ENCODE results near the gene FSTL5.

The FSTL5 gene

DNA sequence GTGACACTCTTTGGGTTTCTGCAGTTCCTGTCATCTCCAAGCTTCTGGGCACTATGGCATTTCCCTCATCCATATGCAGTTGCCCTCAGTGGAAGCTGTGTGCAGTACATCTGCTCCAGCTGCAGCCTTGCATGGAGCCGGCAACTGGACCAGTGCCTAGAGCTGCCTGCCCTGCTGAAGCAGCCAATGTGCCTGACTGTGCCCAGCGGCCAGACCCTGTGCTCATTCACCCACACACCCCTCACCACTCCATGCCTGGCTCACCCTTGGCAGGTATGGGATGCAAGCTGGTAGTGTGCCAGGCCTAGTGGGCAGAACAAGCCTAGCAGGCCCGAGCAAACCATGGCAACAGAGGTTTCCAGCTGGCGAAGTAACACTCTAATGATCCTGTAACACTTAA lies 370.8 kb downstream of the FSTL5 start:
- Histone ChIP-seq H3F3A (ENCODE audit: insufficient read depth) (no peaks in the 10 kb centered on the region), H3K4me3 (ENCODE audit: insufficient read depth, low read length, poor library complexity, severe bottlenecking) (no peak overlapping the region), H3K27me3 (ENCODE audit: low read length) (no peaks in the 10 kb centered on the region), H3K36me3 (ENCODE audit: low read length) (no peaks in the 10 kb centered on the region), H3K9ac (ENCODE audit: low read length) (no peak overlapping the region), H2AFZ (ENCODE audit: low read depth, low read length, severe bottlenecking) (no peak overlapping the region), H3K9me2 (replicated peaks; ENCODE audit: insufficient read depth, low read length) (no peaks in the 10 kb centered on the region), H3K9me3 (ENCODE audit: insufficient read depth, low read length) (peaks cover 7% of the 10 kb centered on the region; the same call in 1 of the 2 replicates), H3K27ac (ENCODE audit: low read depth, low read length) (no peak overlapping the region), H4K20me1 (ENCODE audit: low read depth, low read length) (no peaks in the 10 kb centered on the region), H3K79me2 (ENCODE audit: insufficient read depth, low read length) (no peaks in the 10 kb centered on the region), H3K4me2 (ENCODE audit: low read depth, low read length, poor library complexity, severe bottlenecking) (no peak overlapping the region)
- TF ChIP-seq, protein P1, sequence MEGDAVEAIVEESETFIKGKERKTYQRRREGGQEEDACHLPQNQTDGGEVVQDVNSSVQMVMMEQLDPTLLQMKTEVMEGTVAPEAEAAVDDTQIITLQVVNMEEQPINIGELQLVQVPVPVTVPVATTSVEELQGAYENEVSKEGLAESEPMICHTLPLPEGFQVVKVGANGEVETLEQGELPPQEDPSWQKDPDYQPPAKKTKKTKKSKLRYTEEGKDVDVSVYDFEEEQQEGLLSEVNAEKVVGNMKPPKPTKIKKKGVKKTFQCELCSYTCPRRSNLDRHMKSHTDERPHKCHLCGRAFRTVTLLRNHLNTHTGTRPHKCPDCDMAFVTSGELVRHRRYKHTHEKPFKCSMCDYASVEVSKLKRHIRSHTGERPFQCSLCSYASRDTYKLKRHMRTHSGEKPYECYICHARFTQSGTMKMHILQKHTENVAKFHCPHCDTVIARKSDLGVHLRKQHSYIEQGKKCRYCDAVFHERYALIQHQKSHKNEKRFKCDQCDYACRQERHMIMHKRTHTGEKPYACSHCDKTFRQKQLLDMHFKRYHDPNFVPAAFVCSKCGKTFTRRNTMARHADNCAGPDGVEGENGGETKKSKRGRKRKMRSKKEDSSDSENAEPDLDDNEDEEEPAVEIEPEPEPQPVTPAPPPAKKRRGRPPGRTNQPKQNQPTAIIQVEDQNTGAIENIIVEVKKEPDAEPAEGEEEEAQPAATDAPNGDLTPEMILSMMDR (IDR thresholded peaks at IDR 0.05; ENCODE audit: insufficient read depth, low read length, poor library complexity, severe bottlenecking), result no peak
- TF ChIP-seq EZH2phosphoT487 (conservative IDR thresholded peaks at IDR 0.05; ENCODE audit: low read length), result no peak

DNA sequence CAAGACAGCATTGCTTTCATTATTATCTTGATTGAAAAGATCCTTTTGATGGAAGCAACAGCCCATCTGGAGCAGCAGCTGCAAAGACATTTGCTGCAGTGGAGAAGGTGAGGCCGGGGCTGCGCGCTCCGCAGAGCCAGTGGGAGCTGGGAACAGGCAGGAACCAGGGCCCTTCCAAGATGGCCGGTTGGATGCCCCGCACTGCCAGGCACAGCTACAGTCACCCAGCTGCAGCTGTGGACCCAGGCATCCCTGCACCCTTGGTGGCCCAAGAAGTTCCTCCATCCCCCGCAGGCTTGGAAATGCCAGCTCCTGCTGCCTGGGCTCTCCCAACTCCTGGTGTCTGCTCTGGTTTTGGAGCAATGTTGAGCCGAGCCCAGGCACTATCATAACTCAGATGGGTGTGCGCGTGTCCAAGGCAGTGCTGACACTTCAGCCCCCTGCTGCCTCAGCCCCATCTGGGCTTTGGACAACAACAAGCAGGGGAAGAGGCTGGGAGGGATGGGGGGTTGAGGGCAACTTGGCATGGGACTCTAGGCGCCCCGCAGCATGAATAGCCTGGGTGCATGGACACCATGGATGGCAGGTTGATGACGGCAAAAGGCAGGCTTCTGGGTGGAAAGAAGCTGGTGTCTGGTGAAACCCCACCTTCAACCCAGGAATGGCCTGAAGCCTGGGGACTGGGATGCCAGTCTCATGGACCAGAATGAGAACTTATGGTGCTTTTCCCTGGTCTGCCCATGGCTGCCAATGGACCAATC lies 371.8 kb downstream of the FSTL5 start:
- no peaks in the 10 kb centered on the region for H3K36me3 ChIP-seq (ENCODE audit: low read length)

DNA sequence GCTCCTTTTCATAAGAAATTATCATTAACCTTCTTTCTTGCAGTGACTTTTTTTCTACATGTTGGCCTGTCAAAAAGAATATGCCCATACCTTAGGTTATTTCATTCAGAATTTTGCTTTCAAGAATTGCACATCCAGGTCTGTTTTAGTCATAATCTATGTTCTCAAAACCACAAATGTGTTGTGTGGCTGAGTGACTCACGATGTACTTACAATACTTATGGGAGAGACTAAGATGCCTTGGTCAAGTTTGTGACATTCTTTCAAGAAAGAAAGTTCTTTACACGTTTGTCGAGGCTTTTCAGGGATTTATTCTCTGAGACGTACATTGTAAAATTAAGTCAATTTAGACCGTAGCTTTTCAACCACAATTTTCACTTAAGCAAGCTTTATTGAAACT lies 396.7 kb downstream of the FSTL5 start:
- H3K4me2 ChIP-seq (ENCODE audit: low read depth, low read length, poor library complexity, severe bottlenecking), result no peak overlapping the region
- no peaks in the 10 kb centered on the region for H3K27me3 ChIP-seq (ENCODE audit: low read length)
- H3K79me2 ChIP-seq (ENCODE audit: insufficient read depth, low read length), result no peaks in the 10 kb centered on the region
- TF ChIP-seq, protein P1 (IDR thresholded peaks at IDR 0.05; ENCODE audit: insufficient read depth, low read length, poor library complexity, severe bottlenecking), result no peak
- no peak for TF ChIP-seq EZH2phosphoT487 (conservative IDR thresholded peaks at IDR 0.05; ENCODE audit: low read length)
- no peaks in the 10 kb centered on the region for H3K9me3 ChIP-seq (ENCODE audit: insufficient read depth, low read length)
- no peak overlapping the region for H3K27ac ChIP-seq (ENCODE audit: low read depth, low read length)
- no peak overlapping the region for H2AFZ ChIP-seq (ENCODE audit: low read depth, low read length, severe bottlenecking)
- H3K9me2 ChIP-seq (replicated peaks; ENCODE audit: insufficient read depth, low read length), result no peaks in the 10 kb centered on the region
- no peaks in the 10 kb centered on the region for H3F3A ChIP-seq (ENCODE audit: insufficient read depth)
- H3K36me3 ChIP-seq (ENCODE audit: low read length), result no peaks in the 10 kb centered on the region
- H4K20me1 ChIP-seq (ENCODE audit: low read depth, low read length), result no peaks in the 10 kb centered on the region
- H3K4me3 ChIP-seq (ENCODE audit: insufficient read depth, low read length, poor library complexity, severe bottlenecking), result no peak overlapping the region
- H3K9ac ChIP-seq (ENCODE audit: low read length), result no peak overlapping the region

More for the DNA sequence above, 371.8 kb downstream of the FSTL5 start:
- no peak overlapping the region for H3K4me2 ChIP-seq (ENCODE audit: low read depth, low read length, poor library complexity, severe bottlenecking)
- no peak overlapping the region for H3K27ac ChIP-seq (ENCODE audit: low read depth, low read length)
- TF ChIP-seq EZH2phosphoT487 (conservative IDR thresholded peaks at IDR 0.05; ENCODE audit: low read length), result no peak
- TF ChIP-seq, protein P1 (IDR thresholded peaks at IDR 0.05; ENCODE audit: insufficient read depth, low read length, poor library complexity, severe bottlenecking), result no peak
- H4K20me1 ChIP-seq (ENCODE audit: low read depth, low read length), result no peaks in the 10 kb centered on the region
- H2AFZ ChIP-seq (ENCODE audit: low read depth, low read length, severe bottlenecking), result no peak overlapping the region
- H3F3A ChIP-seq (ENCODE audit: insufficient read depth), result no peaks in the 10 kb centered on the region
- H3K27me3 ChIP-seq (ENCODE audit: low read length), result no peaks in the 10 kb centered on the region
- H3K4me3 ChIP-seq (ENCODE audit: insufficient read depth, low read length, poor library complexity, severe bottlenecking), result no peak overlapping the region
- H3K9me2 ChIP-seq (replicated peaks; ENCODE audit: insufficient read depth, low read length), result no peaks in the 10 kb centered on the region
- H3K9me3 ChIP-seq (ENCODE audit: insufficient read depth, low read length), result peaks cover 7% of the 10 kb centered on the region; the same call in 1 of the 2 replicates
- H3K79me2 ChIP-seq (ENCODE audit: insufficient read depth, low read length), result no peaks in the 10 kb centered on the region
- no peak overlapping the region for H3K9ac ChIP-seq (ENCODE audit: low read length)

Data from SU-DHL-6 (cell line).